MG63 (cell line): ENCODE results near the gene CFAP77. TPM values are rescaled to one million over a fixed set of nuclear protein-coding genes. Genes with fewer than 3 reads are reported as not detected.

Experiments
- DNase-seq: peaks from one replicate; pipeline ENCODE4 v3.0.0-alpha.2; 2020
- H3K27me3 ChIP-seq: fragments of 250-450 bp; sonication (Bioruptor Pico); 2 replicates; pipeline ENCODE4 v1.5.1; 2020; ENCODE audit warnings: mild to moderate bottlenecking, moderate library complexity
- H3K36me3 ChIP-seq: fragments of 250-450 bp; sonication (Bioruptor Pico); 2 replicates; pipeline ENCODE4 v1.5.1; 2020; ENCODE audit warnings: mild to moderate bottlenecking, moderate library complexity
- H3K4me3 ChIP-seq: fragments of 250-450 bp; sonication (Bioruptor Pico); 2 replicates; pipeline ENCODE4 v1.5.1; 2020; ENCODE audit warnings: mild to moderate bottlenecking, moderate library complexity
- H3K9me3 ChIP-seq: fragments of 250-450 bp; sonication (Bioruptor Pico); 2 replicates; pipeline ENCODE4 v1.5.1; 2020; ENCODE audit warnings: mild to moderate bottlenecking, moderate library complexity
- total RNA-seq: library from RNA; depleted of rRNA; stranded (reverse); fragments of >200 nt; shearing (Covaris generic); gene quantifications from 2 replicates; pipeline ENCODE4 v1.2.3, GENCODE V29; 2014; ENCODE audit warnings: low replicate concordance; rRNA removed

CFAP77 gene
- total RNA-seq, 1 experiment from 2014 or later: not detected

DNA sequence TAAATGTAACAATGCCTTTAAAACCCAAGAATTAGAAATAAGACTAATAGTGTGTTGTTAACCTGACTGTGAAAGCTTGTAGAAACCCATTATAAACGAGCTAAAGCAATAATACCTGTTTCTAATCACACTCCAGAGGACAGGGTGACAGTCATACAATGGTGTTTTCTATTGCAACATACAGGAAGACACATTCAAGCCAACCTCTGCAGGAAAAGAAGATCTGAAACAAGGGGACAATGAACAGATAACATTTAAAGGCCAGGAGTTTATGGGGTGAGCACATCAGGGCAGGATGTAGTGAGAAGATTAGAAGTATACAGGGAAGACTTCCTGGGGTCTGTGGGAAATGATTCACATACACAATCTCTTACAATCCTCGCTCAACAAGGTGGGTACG lies 186.2 kb downstream of the CFAP77 start:
- no peaks in the 10 kb centered on the region; the same call in 1 of the 2 replicates for H3K27me3 ChIP-seq
- H3K4me3 ChIP-seq: no peak overlapping the region
- H3K36me3 ChIP-seq: peaks cover 14% of the 10 kb centered on the region
- no peak for DNase-seq
- no peaks in the 10 kb centered on the region for H3K9me3 ChIP-seq

DNA sequence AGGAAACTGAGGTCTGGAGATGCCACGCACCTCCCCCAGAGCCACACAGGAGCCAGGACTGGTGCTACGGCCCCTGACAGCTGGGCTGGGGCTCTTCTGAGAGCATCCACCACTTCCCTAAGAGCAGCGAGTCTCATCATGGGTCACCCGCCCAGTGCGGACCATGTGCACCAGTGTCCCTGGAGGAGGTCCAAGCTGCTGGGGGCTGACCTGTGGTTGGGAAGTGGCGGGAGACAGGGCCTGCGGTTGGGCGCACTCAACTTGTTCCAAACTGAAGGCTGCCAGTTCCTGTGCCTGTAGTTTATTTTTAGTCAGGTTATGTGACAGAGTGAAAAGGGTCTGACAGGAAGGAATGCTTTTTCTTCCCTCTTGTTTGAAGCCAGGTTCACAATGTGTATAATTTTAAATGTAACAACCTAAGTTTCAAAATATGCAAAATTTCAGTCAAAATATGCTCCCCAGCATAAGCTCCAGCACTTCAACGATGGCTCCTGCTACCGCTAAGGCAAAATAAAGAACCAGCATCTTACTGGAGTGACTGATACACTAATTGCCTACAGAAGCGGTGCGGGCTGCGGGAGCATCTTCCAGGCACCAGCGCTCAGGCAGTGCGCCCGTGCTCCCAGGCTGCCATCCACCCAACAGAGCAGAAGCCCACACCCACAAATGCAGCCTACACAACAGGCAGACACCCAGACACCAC lies 187.2 kb downstream of the CFAP77 start:
- no peak overlapping the region for H3K4me3 ChIP-seq
- DNase-seq: no peak
- H3K36me3 ChIP-seq: peaks cover 14% of the 10 kb centered on the region
- no peaks in the 10 kb centered on the region for H3K27me3 ChIP-seq
- no peaks in the 10 kb centered on the region for H3K9me3 ChIP-seq

DNA sequence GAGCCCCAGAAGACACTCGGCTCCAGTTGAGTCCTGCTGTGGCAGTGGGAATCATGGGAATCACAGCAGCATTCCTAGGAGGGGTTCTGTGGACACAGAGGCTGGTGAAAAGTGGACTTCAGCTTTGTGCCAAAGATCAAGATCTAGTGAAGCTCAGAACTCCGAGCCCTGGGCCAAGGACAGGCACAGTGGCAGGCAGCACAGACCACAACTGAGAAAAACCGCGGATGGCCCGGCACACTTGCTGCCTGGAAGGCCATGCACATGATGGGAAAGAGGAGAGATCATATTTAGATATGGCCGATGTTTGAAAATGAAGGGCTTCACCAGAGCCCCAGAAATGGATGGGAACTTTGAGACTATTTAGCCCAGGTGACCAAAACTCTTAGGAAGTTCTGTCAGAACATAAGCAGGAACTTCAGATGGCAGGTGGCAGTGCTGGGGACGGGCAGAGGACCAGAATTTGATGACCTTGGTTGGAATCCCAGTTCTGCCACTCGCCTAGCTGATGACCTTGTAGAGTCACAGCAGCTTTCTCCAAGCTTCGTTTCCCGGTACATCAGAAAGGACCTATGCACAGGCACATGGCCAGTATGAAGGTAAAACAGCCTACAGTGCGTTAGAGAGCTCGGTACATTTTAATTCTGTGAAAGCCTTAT lies 190.4 kb downstream of the CFAP77 start:
- Histone ChIP-seq H3K36me3 (peaks cover 25% of the 10 kb centered on the region), H3K4me3 (no peak overlapping the region), H3K9me3 (no peaks in the 10 kb centered on the region), H3K27me3 (no peaks in the 10 kb centered on the region)
- no peak for DNase-seq

DNA sequence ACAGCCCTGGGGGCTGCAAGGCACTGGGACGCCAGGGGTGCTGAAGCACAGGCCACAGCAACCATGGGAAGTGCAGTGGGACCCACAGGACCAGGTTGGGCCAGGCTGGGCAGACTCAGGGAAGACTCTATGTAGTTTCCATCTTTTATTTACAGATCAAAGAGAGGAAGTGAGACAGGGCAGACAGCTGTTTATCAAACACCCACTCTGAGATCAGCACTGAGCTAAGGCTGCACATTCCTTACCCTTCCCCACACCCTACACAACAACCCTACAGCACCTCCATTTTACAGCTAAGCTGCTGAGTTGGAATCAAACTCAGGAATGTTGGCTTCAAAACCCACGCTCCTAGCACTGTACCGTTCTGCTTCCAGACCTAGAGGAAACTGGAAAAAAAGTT lies 192.2 kb downstream of the CFAP77 start:
- Histone ChIP-seq H3K9me3 (no peaks in the 10 kb centered on the region), H3K27me3 (no peaks in the 10 kb centered on the region), H3K36me3 (peaks cover 27% of the 10 kb centered on the region), H3K4me3 (no peak overlapping the region)
- no peak for DNase-seq

DNA sequence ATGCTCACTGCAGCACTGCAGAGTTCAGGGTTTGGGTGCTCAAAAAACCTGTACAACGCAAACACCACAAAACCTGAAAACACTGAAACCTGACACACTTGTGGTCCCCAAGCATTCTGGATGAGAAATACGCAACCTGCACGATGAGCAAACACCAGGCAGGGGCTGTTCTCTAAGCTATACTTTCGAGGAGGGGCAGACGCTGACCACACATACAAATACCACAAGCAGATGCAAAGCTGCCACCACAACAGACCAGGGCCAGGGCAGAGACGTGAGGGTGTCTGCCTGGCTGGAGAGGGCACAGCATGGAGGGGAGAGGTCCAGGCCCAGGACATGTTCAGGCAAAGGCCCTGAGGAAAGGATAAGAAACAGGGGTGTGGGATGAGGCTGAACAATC lies 195.4 kb downstream of the CFAP77 start:
- Histone ChIP-seq H3K27me3 (no peaks in the 10 kb centered on the region), H3K9me3 (no peaks in the 10 kb centered on the region), H3K4me3 (no peak overlapping the region), H3K36me3 (peaks cover 40% of the 10 kb centered on the region)
- DNase-seq: no peak

DNA sequence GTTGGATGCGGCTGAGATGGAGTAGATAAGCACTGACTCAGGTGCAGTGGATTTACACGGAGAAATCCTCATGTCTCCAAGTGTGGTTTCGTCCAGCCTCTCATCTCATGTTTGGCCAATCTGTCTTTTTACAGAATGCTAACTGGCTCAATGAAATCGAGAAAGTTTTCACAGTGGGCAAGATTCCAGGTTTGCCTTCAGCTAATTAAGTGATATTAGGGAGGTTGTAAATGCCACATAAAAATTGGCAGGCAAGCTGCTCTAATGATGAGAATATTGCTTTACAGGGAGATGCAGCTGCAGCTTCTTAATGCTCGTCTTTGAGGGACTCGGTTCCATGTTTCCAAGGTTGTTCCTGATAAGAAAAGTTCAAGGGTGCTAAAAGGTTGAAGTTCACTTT lies 196.1 kb downstream of the CFAP77 start:
- Histone ChIP-seq H3K9me3 (no peaks in the 10 kb centered on the region), H3K36me3 (peaks cover 45% of the 10 kb centered on the region), H3K4me3 (no peak overlapping the region), H3K27me3 (no peaks in the 10 kb centered on the region)
- DNase-seq: no peak

DNA sequence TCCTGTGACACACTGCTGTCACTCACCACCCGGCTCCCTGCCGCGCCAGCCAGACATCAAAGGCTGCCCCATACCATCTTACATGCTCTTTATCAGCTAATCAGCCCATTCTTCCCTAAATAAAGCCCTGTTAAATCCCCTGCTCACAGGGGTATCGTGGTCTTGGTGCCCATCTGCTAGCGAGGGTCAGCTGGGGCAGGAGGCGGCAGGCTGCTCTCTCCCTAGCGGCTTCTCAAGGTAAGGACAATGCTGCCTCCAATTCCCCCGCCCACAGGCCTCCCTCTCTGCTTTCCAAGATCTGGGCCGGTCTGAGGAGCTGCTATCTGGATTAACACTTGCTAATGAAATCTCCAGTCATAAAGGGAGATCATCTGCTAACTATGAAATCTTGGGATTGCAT lies 199.2 kb downstream of the CFAP77 start:
- Histone ChIP-seq H3K27me3 (no peaks in the 10 kb centered on the region), H3K9me3 (no peaks in the 10 kb centered on the region), H3K4me3 (no peak overlapping the region), H3K36me3 (peaks cover 59% of the 10 kb centered on the region)
- DNase-seq: no peak

DNA sequence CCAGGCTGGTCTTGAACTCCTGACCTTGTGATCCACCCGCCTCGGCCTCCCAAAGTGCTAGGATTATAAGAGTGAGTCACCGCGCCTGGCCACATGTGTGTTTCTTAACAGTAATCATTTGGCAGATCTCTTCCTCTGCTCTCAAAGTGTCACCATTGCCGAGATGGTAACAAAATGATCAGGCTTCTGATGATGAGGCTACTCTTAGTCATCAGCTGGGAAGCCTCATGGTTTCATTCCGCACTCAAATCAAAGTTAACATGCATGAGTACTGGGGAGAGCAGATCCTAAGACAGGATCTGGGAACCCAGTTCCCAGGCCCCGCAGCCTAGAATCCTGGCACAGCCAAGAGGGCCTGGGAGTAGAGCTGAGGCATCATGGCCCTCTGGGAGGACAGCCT lies 199.8 kb downstream of the CFAP77 start:
- DNase-seq: peak; percentile 80
- Histone ChIP-seq H3K4me3 (no peak overlapping the region), H3K27me3 (no peaks in the 10 kb centered on the region), H3K9me3 (no peaks in the 10 kb centered on the region), H3K36me3 (peaks cover 61% of the 10 kb centered on the region)

DNA sequence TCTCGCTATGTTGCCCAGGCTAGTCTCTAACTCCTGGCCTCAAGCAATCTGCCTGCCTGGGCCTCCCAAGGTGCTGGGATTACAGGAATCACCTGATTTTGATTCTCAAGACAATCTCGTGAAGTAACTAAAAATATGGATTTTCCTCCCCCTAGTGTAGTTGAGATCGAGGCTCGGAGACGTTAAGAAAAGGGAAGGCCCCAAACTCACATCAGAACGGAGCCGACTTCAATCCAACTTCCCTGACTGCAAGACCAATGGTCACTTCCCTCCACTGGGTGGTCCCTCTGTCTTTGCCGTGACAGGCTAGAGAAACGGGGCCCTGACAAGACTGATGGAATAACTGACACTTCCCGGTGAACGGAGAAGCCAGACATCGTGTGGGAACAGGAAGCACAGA lies 200.7 kb downstream of the CFAP77 start:
- Histone ChIP-seq H3K27me3 (no peaks in the 10 kb centered on the region), H3K4me3 (no peak overlapping the region), H3K9me3 (no peaks in the 10 kb centered on the region), H3K36me3 (peaks cover 59% of the 10 kb centered on the region)
- DNase-seq: no peak

DNA sequence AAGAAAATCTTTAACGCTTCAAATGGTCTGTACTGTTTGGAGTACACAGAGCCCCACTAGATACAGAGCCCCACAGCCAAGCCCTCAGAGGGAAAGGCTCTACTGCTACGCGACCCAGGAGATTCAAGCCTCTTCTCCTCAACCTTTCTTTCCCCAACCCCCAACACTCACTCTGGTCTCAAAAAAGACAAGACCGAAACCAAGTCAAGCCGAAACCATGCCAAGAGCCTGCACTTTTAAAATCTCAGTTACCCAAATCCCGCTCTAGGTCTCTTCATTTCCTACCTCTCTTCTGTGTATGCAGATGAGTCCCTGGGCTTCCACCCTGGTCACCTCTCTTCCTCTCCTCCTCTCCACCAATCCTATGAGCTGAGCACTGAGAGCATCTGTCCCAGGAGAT lies 204.3 kb downstream of the CFAP77 start:
- Histone ChIP-seq H3K9me3 (no peaks in the 10 kb centered on the region), H3K4me3 (no peak overlapping the region), H3K27me3 (no peaks in the 10 kb centered on the region), H3K36me3 (peaks cover 65% of the 10 kb centered on the region)
- DNase-seq: no peak

DNA sequence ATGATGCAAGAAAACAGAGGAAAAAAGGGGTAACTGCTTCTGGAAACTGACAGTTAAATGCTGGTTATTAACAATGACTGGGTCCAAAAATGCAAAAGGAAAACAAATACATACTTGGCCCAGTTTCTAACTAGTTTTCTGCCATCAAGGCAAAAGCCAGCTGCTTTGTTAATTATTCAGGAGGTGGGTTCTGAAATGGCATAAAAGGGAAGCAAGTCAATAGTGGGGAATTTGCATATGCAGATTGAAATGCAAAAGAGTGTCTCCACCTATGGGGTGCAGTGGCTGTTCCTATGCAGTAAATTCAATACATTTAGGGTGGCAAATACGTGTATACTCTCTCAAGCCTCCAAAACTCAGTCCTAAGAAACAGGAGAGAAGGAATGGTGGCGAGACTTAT lies 205.8 kb downstream of the CFAP77 start:
- H3K27me3 ChIP-seq: no peaks in the 10 kb centered on the region
- no peaks in the 10 kb centered on the region for H3K9me3 ChIP-seq
- no peak overlapping the region for H3K4me3 ChIP-seq
- DNase-seq: no peak
- peaks cover 64% of the 10 kb centered on the region for H3K36me3 ChIP-seq

DNA sequence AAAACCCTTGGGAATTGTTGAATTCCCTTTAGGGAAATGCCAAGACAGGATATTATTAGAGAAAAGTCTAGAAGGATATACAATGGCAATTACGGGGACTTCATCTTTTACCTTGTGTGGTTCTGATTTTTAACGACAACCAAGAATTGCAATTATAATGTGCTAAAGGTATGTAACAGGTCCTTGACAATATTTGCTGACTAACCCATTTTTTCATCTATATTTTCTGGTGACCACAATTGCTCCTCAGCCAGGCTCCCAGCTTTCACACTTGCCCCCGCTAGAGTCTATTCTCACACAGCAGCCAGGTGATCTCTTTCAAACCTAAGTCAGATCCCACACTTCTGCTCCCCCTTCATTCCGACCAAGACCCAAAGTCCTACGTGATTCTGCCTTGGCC lies 206.7 kb downstream of the CFAP77 start:
- Histone ChIP-seq H3K27me3 (no peaks in the 10 kb centered on the region), H3K36me3 (peaks cover 62% of the 10 kb centered on the region), H3K9me3 (no peaks in the 10 kb centered on the region), H3K4me3 (no peak overlapping the region)
- DNase-seq: no peak

DNA sequence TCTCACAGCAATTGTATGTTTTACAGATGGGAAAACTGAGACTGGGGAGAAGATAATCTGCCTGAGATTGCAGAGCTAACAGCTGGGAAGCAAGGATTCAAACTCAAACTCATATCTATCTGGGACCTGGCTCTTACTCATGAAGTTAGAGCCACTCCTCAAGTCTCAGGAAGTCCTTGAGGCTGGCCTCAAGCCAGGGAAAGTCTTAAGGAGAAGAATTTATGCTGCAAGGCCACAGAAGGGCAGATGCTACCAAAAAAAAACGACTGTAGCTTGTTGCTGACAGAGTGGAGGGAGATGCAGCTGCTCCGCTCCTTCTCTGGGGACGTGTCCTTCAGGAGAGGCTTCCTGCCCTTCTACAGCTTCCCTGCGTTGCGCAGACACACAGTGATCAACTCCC lies 212.1 kb downstream of the CFAP77 start:
- Histone ChIP-seq H3K4me3 (no peak overlapping the region), H3K9me3 (no peaks in the 10 kb centered on the region), H3K27me3 (no peaks in the 10 kb centered on the region), H3K36me3 (peaks cover 40% of the 10 kb centered on the region)
- no peak for DNase-seq

Other genes with a start within 250 kb of the CFAP77 start
- 0.10 and 0.27 TPM in 2 replicates for gene NTNG2, start 248.2 kb upstream of the CFAP77 start, total RNA-seq
- gene SETX, start 55.2 kb upstream of the CFAP77 start, total RNA-seq: 16.5 and 24.2 TPM in 2 replicates
- 7.6 and 9.7 TPM in 2 replicates for gene TTF1, start 3.4 kb upstream of the CFAP77 start, total RNA-seq
- gene BARHL1, start 172.4 kb downstream of the CFAP77 start, total RNA-seq: not detected in 2 replicates